Globus pallidus (tissue), 1 donor: ENCODE measurements around the gene DNAJC5.
A peak's percentile ranks its signal among the peaks of the same experiment; 100 is the strongest.

Experiments
- DNase-seq: peaks from one replicate; pipeline ENCODE4 v3.0.0-alpha.2; 2015; ENCODE audit warnings: low spot score

The DNAJC5 gene

GRCh38 chr20:63940472-63941266 is 45.7 kb downstream of the DNAJC5 start:
- no peak for DNase-seq

GRCh38 chr20:63941282-63942081 is 46.6 kb downstream of the DNAJC5 start:
- no peak for DNase-seq

- no peak for DNase-seq
These were observed 47.5 kb downstream of the DNAJC5 start for GRCh38 chr20:63942250-63942951.

GRCh38 chr20:63942969-63943807 is 48.3 kb downstream of the DNAJC5 start:
- no peak for DNase-seq

- no peak for DNase-seq
These were observed 48.8 kb downstream of the DNAJC5 start for GRCh38 chr20:63943808-63944077.

- no peak for DNase-seq
These were observed 49.4 kb downstream of the DNAJC5 start for GRCh38 chr20:63944078-63944941.

- no peak for DNase-seq
These were observed 50.2 kb downstream of the DNAJC5 start for GRCh38 chr20:63945031-63945658.

- DNase-seq: no peak
These were observed 51.3 kb downstream of the DNAJC5 start for GRCh38 chr20:63945921-63946920.

- DNase-seq: no peak
These were observed 52.2 kb downstream of the DNAJC5 start for GRCh38 chr20:63946986-63947637.

- peak; percentile 42 for DNase-seq
These were observed 52.9 kb downstream of the DNAJC5 start for GRCh38 chr20:63947638-63948456.

GRCh38 chr20:63950701-63951397 is 55.9 kb downstream of the DNAJC5 start:
- DNase-seq: no peak

GRCh38 chr20:63951398-63952209 is 56.7 kb downstream of the DNAJC5 start:
- DNase-seq: no peak

GRCh38 chr20:63952210-63952535 is 57.2 kb downstream of the DNAJC5 start:
- no peak for DNase-seq

- no peak for DNase-seq
These were observed 57.8 kb downstream of the DNAJC5 start for GRCh38 chr20:63952769-63953168.

- no peak for DNase-seq
These were observed 59.0 kb downstream of the DNAJC5 start for GRCh38 chr20:63953764-63954429.

- peak; percentile 66 for DNase-seq
These were observed 60.4 kb downstream of the DNAJC5 start for GRCh38 chr20:63955281-63955826.
